ENCODE results near the gene MRPL34.

Gene MRPL34

GRCh38 chr19:17311455-17312188 is 6.0 kb downstream of the MRPL34 start:
- DNase-seq: no peak

- no peak for DNase-seq
Measured at GRCh38 chr19:17312189-17313113, 6.8 kb downstream of the MRPL34 start.

- no peak for DNase-seq
Measured at GRCh38 chr19:17314007-17314593, 8.4 kb downstream of the MRPL34 start.

GRCh38 chr19:17318966-17319365 is 13.3 kb downstream of the MRPL34 start:
- DNase-seq: no peak

- no peak for DNase-seq
Measured at GRCh38 chr19:17319473-17320238, 14.0 kb downstream of the MRPL34 start.

- no peak for DNase-seq
Measured at GRCh38 chr19:17320435-17320834, 14.8 kb downstream of the MRPL34 start.

GRCh38 chr19:17321655-17322489 is 16.2 kb downstream of the MRPL34 start:
- DNase-seq: no peak

- DNase-seq: no peak
Measured at GRCh38 chr19:17322854-17323253, 17.2 kb downstream of the MRPL34 start.

- no peak for DNase-seq
Measured at GRCh38 chr19:17323300-17323963, 17.8 kb downstream of the MRPL34 start.

- DNase-seq: no peak
Measured at GRCh38 chr19:17323964-17324332, 18.3 kb downstream of the MRPL34 start.

- DNase-seq: no peak
Measured at GRCh38 chr19:17324357-17325114, 18.9 kb downstream of the MRPL34 start.

- DNase-seq: no peak
Measured at GRCh38 chr19:17325133-17325532, 19.5 kb downstream of the MRPL34 start.

GRCh38 chr19:17325881-17326594 is 20.4 kb downstream of the MRPL34 start:
- DNase-seq: no peak

- no peak for DNase-seq
Measured at GRCh38 chr19:17326595-17326966, 20.9 kb downstream of the MRPL34 start.

GRCh38 chr19:17327068-17327653 is 21.5 kb downstream of the MRPL34 start:
- no peak for DNase-seq

- no peak for DNase-seq
Measured at GRCh38 chr19:17327654-17328516, 22.2 kb downstream of the MRPL34 start.

GRCh38 chr19:17328517-17329365 is 23.1 kb downstream of the MRPL34 start:
- no peak for DNase-seq
